H4 (cell line): Measurements from ENCODE around the gene TFF1. TPM values are rescaled to one million over a fixed set of nuclear protein-coding genes. Genes with fewer than 3 reads are reported as not detected.
"Not testable (repeated sequence)": the region's sequence is repeated elsewhere in the genome, so short reads cannot be mapped to it uniquely, and the experiment has no call there.

Experiments used
- DNase-seq: peaks from one replicate; pipeline ENCODE4 v3.0.0-alpha.2; 2015; ENCODE audit warnings: low spot score
- total RNA-seq: library from RNA; depleted of rRNA; stranded (reverse); fragments of >200 nt; shearing (Covaris generic); gene quantifications from 2 replicates; pipeline ENCODE4 v1.2.3, GENCODE V29; 2014; rRNA removed

Gene TFF1
- total RNA-seq, result not detected in 2 replicates

- DNase-seq, result no peak
These were observed at the start of gene TFF1 for GRCh38 chr21:42366292-42367010. TSS of gene TFF1 (minus strand) at chr21:42366535. CDS start at chr21:42366495, 40 bp downstream.

- peak; percentile 92 for DNase-seq
These were observed 48.8 kb upstream of the TFF1 start for GRCh38 chr21:42414928-42415769.

GRCh38 chr21:42414553-42414927 lies 48.2 kb upstream of the TFF1 start:
- no peak for DNase-seq

- no peak for DNase-seq
These were observed 47.7 kb upstream of the TFF1 start for GRCh38 chr21:42414066-42414465.

GRCh38 chr21:42413500-42413899 lies 47.2 kb upstream of the TFF1 start:
- no peak for DNase-seq

- no peak for DNase-seq
These were observed 46.8 kb upstream of the TFF1 start for GRCh38 chr21:42413093-42413492.

- DNase-seq, result no peak
These were observed 46.2 kb upstream of the TFF1 start for GRCh38 chr21:42412636-42412933.

GRCh38 chr21:42411891-42412635 lies 45.7 kb upstream of the TFF1 start:
- no peak for DNase-seq

GRCh38 chr21:42411197-42411869 lies 45.0 kb upstream of the TFF1 start:
- DNase-seq, result no peak

GRCh38 chr21:42409366-42409765 lies 43.0 kb upstream of the TFF1 start:
- DNase-seq, result no peak

- DNase-seq, result not testable (repeated sequence)
These were observed 42.4 kb upstream of the TFF1 start for GRCh38 chr21:42408718-42409117.

- no peak for DNase-seq
These were observed 41.1 kb upstream of the TFF1 start for GRCh38 chr21:42407476-42407875.

- no peak for DNase-seq
These were observed 40.5 kb upstream of the TFF1 start for GRCh38 chr21:42406866-42407265.

- no peak for DNase-seq
These were observed 39.9 kb upstream of the TFF1 start for GRCh38 chr21:42406201-42406621.

- no peak for DNase-seq
These were observed 39.0 kb upstream of the TFF1 start for GRCh38 chr21:42405064-42406013.

- DNase-seq, result no peak
These were observed 38.2 kb upstream of the TFF1 start for GRCh38 chr21:42404539-42404938.

GRCh38 chr21:42403611-42404231 lies 37.4 kb upstream of the TFF1 start, which contains the start of gene UBASH3A:
TSS of gene UBASH3A (plus strand) at chr21:42403902. CDS start at chr21:42403946, 44 bp downstream.
- DNase-seq, result no peak

GRCh38 chr21:42401820-42402251 lies 35.5 kb upstream of the TFF1 start:
- no peak for DNase-seq

- peak; percentile 77 for DNase-seq
These were observed 34.8 kb upstream of the TFF1 start for GRCh38 chr21:42401154-42401553.

- DNase-seq, result peak; percentile 71
These were observed 34.2 kb upstream of the TFF1 start for GRCh38 chr21:42400525-42400924.
